ENCODE data around the gene TTC23. TPM values are rescaled to one million over a fixed set of nuclear protein-coding genes. Genes with fewer than 3 reads are reported as not detected.

The TTC23 gene
- total and polyA plus RNA-seq, 9 of the 15 experiments (the other 6 are each of a cell fraction or from before 2014, with no cell fraction given), result 0.41 to 4.5 (median 2.5) TPM

- Histone ChIP-seq H3K9me1 (ENCODE audit: control insufficient read depth, insufficient read depth, low read length) (no peaks in the 10 kb centered on the region), H3K27ac (ENCODE audit: extremely low read depth, low read depth, low read length) (no peak overlapping the region), H3K79me2 (ENCODE audit: control insufficient read depth, insufficient read depth, low read length) (no peaks in the 10 kb centered on the region), H2AFZ (ENCODE audit: low read depth, low read length) (no peak overlapping the region), H3K4me2 (ENCODE audit: insufficient read depth, low read length) (no peak overlapping the region), H3K4me3 (no peak overlapping the region), H3K4me1 (replicated peaks in 1 of 2; ENCODE audit: control insufficient read depth in 2 of 2, insufficient read depth in 2 of 2, low read length in 2 of 2) (no peaks in the 10 kb centered on the region), H3K9me3 (replicated peaks; ENCODE audit: control insufficient read depth, insufficient read depth, low read depth, low read length) (no peaks in the 10 kb centered on the region), H3K9ac (ENCODE audit: insufficient read depth in 1 of 2, low read depth in 2 of 2, low read length in 2 of 2) (no peak overlapping the region), H3K27me3 (ENCODE audit: control insufficient read depth in 2 of 2, insufficient read depth in 2 of 2, low read length in 2 of 2) (peaks cover 0 to 11% of the 10 kb centered on the region in 2 experiments; a peak in 2 of 5 replicates), H3K36me3 (ENCODE audit: control insufficient read depth, insufficient read depth, low read length) (no peaks in the 10 kb centered on the region), H4K20me1 (replicated peaks; ENCODE audit: control insufficient read depth, insufficient read depth, low read length) (no peaks in the 10 kb centered on the region)
- POLR2A ChIA-PET, result interaction anchor here (0.6 to 0.8 kb wide), 2 partner anchors 11 to 30 kb away, joined by 3 to 4 read pairs; no protein-coding TSS in a partner anchor
- no TSS peak for BruUV-seq (replicated peaks)
- intact Hi-C loops (cut with micrococcal nuclease) (no loop called here), in situ Hi-C loops (cut with MboI) (no loop called here)
- 16% methylated on average over 5 of the region's 6 CpGs for WGBS (ENCODE audit: insufficient coverage, low coverage, missing lambda C conversion rate)
- no peak for TF ChIP-seq HBP1 (CRISPR knock-in tag; IDR thresholded peaks at IDR 0.05)
- no peak for FAIRE-seq
- no peak for DNase-seq (ENCODE audit: extremely low read depth in 1 of 4, low spot score in 3 of 4)
- CTCF ChIA-PET (ENCODE audit: low intra/inter-chr PET ratio), result interaction anchor here (0.6 kb wide), 1 partner anchor 740 kb away, joined by 3 read pairs; no protein-coding TSS in a partner anchor
- no peak for ATAC-seq
Observed at GRCh38 chr15:99145778-99146177, 103.6 kb downstream of the TTC23 start.

- no peaks in the 10 kb centered on the region for H4K20me1 ChIP-seq (replicated peaks; ENCODE audit: control insufficient read depth, insufficient read depth, low read length)
- CTCF ChIA-PET (ENCODE audit: low intra/inter-chr PET ratio), result interaction anchor here (0.6 kb wide), 1 partner anchor 741 kb away, joined by 3 read pairs; no protein-coding TSS in a partner anchor
- POLR2A ChIA-PET, result interaction anchor here (1.3 kb wide), 1 partner anchor 11 kb away, joined by 3 read pairs; no protein-coding TSS in a partner anchor
Observed at GRCh38 chr15:99145005-99145404, 104.4 kb downstream of the TTC23 start.

More at GRCh38 chr15:99145005-99145404, 104.4 kb downstream of the TTC23 start:
- in situ Hi-C loops (cut with MboI), result no loop called here
- FAIRE-seq, result no peak
- ATAC-seq, result no peak
- no peak for DNase-seq (ENCODE audit: extremely low read depth in 1 of 4, low spot score in 3 of 4)
- H3K27me3 ChIP-seq (ENCODE audit: control insufficient read depth in 2 of 2, insufficient read depth in 2 of 2, low read length in 2 of 2), result peaks cover 0 to 11% of the 10 kb centered on the region in 2 experiments; a peak in 2 of 5 replicates
- no peak overlapping the region for H3K4me3 ChIP-seq
- 14% methylated on average over 8 of the region's 10 CpGs for WGBS (ENCODE audit: insufficient coverage, low coverage, missing lambda C conversion rate)
- BruUV-seq (replicated peaks), result no TSS peak
- no peak overlapping the region for H3K4me2 ChIP-seq (ENCODE audit: insufficient read depth, low read length)
- intact Hi-C loops (cut with micrococcal nuclease), result no loop called here
- H2AFZ ChIP-seq (ENCODE audit: low read depth, low read length), result no peak overlapping the region
- no peak overlapping the region for H3K27ac ChIP-seq (ENCODE audit: extremely low read depth, low read depth, low read length)
- H3K79me2 ChIP-seq (ENCODE audit: control insufficient read depth, insufficient read depth, low read length), result no peaks in the 10 kb centered on the region
- no peak overlapping the region for H3K9ac ChIP-seq (ENCODE audit: insufficient read depth in 1 of 2, low read depth in 2 of 2, low read length in 2 of 2)
- H3K36me3 ChIP-seq (ENCODE audit: control insufficient read depth, insufficient read depth, low read length), result no peaks in the 10 kb centered on the region
- TF ChIP-seq TEAD2 (tag; IDR thresholded peaks at IDR 0.05) (no peak), HNRNPK (IDR thresholded peaks at IDR 0.05; ENCODE audit: low read depth, low read length, poor library complexity, severe bottlenecking) (no peak), ZNF655 (CRISPR knock-in tag; IDR thresholded peaks at IDR 0.05) (no peak), U2AF2 (optimal IDR thresholded peaks at IDR 0.05; ENCODE audit: low read depth, low read length) (no peak), MLX (CRISPR knock-in tag; conservative IDR thresholded peaks at IDR 0.05) (no peak)
- no peaks in the 10 kb centered on the region for H3K4me1 ChIP-seq (replicated peaks in 1 of 2; ENCODE audit: control insufficient read depth in 2 of 2, insufficient read depth in 2 of 2, low read length in 2 of 2)
- no peaks in the 10 kb centered on the region for H3K9me1 ChIP-seq (ENCODE audit: control insufficient read depth, insufficient read depth, low read length)
- no peaks in the 10 kb centered on the region for H3K9me3 ChIP-seq (replicated peaks; ENCODE audit: control insufficient read depth, insufficient read depth, low read depth, low read length)

All from K562 (cell line).